Endothelial cell (in vitro differentiated cells): ENCODE results near the gene CTNND2. TPM values are rescaled to one million over a fixed set of nuclear protein-coding genes. Genes with fewer than 3 reads are reported as not detected.

Source experiments
- DNase-seq: peaks from one replicate; pipeline ENCODE4 v3.0.0; 2021; ENCODE audit warnings: low spot score
- H3K27ac Mint-ChIP-seq: one replicate; pipeline ENCODE4 v1.8.0; 2021; ENCODE audit warnings: mixed read lengths, inconsistent platforms; ENCODE audit not compliant: unreplicated experiment
- H3K27me3 Mint-ChIP-seq: one replicate; pipeline ENCODE4 v1.8.0; 2021; ENCODE audit warnings: mild to moderate bottlenecking, moderate library complexity, mixed read lengths, inconsistent platforms; ENCODE audit not compliant: unreplicated experiment
- H3K36me3 Mint-ChIP-seq: one replicate; pipeline ENCODE4 v1.8.0; 2021; ENCODE audit warnings: mild to moderate bottlenecking, low read depth, mixed read lengths, inconsistent platforms; ENCODE audit not compliant: unreplicated experiment
- H3K4me1 Mint-ChIP-seq: one replicate; pipeline ENCODE4 v1.8.0; 2021; ENCODE audit warnings: mild to moderate bottlenecking, mixed read lengths, inconsistent platforms; ENCODE audit not compliant: unreplicated experiment
- H3K4me3 Mint-ChIP-seq: one replicate; pipeline ENCODE4 v1.8.0; 2021; ENCODE audit warnings: mild to moderate bottlenecking, mixed read lengths, inconsistent platforms; ENCODE audit not compliant: unreplicated experiment
- H3K9me3 Mint-ChIP-seq: one replicate; pipeline ENCODE4 v1.8.0; 2021; ENCODE audit warnings: mixed read lengths, inconsistent platforms; ENCODE audit not compliant: unreplicated experiment
- total RNA-seq: library from RNA; stranded (reverse); fragmentation: NEBNext Ultra II Directional; extraction: Animal tissue kit (Norgen Biotek cat#: 25700); gene quantifications from one replicate; pipeline ENCODE4 v1.2.1, GENCODE V29; 2021; ENCODE audit not compliant: unreplicated experiment
- TF ChIP-seq, protein P1 (sequence below): fragments of 200-600 bp; sonication (generic); IDR thresholded peaks from one replicate; pipeline ENCODE4 v1.5.0; 2021; ENCODE audit warnings: antibody characterized with exemption; ENCODE audit not compliant: unreplicated experiment

Gene CTNND2
- total RNA-seq, 1 donor from 2014 or later, result 3.6 TPM

DNA sequence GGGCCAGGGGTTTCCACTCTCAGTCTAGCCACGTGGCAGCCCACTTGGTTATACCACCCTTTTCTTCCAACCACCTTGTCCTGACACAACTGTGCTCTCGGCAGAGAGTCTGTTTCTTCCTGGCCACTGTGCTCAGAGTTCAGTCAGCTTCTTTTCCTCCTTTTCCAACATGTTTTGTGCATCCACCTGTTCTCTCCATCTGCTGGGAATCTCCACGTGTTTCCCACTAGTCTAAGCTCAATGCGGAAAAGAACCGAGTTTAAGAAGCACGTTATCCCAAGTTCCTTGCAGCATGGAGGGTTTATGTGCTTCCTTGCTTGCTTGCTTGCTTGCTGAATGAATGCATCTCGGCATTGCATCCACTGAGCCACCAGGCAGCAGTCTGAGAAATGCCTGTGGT lies 599.6 kb downstream of the CTNND2 start:
- H3K9me3 Mint-ChIP-seq, result no peaks in the 10 kb centered on the region
- H3K36me3 Mint-ChIP-seq, result no peaks in the 10 kb centered on the region
- TF ChIP-seq, protein P1, sequence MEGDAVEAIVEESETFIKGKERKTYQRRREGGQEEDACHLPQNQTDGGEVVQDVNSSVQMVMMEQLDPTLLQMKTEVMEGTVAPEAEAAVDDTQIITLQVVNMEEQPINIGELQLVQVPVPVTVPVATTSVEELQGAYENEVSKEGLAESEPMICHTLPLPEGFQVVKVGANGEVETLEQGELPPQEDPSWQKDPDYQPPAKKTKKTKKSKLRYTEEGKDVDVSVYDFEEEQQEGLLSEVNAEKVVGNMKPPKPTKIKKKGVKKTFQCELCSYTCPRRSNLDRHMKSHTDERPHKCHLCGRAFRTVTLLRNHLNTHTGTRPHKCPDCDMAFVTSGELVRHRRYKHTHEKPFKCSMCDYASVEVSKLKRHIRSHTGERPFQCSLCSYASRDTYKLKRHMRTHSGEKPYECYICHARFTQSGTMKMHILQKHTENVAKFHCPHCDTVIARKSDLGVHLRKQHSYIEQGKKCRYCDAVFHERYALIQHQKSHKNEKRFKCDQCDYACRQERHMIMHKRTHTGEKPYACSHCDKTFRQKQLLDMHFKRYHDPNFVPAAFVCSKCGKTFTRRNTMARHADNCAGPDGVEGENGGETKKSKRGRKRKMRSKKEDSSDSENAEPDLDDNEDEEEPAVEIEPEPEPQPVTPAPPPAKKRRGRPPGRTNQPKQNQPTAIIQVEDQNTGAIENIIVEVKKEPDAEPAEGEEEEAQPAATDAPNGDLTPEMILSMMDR, result no peak
- no peaks in the 10 kb centered on the region for H3K4me1 Mint-ChIP-seq
- H3K4me3 Mint-ChIP-seq, result no peak overlapping the region
- H3K27me3 Mint-ChIP-seq, result no peaks in the 10 kb centered on the region
- no peak for DNase-seq
- H3K27ac Mint-ChIP-seq, result no peak overlapping the region

- no peaks in the 10 kb centered on the region for H3K4me1 Mint-ChIP-seq
- no peaks in the 10 kb centered on the region for H3K9me3 Mint-ChIP-seq
- DNase-seq, result no peak
- TF ChIP-seq, protein P1, result no peak
- no peaks in the 10 kb centered on the region for H3K36me3 Mint-ChIP-seq
- H3K4me3 Mint-ChIP-seq, result no peak overlapping the region
- H3K27me3 Mint-ChIP-seq, result no peaks in the 10 kb centered on the region
- no peak overlapping the region for H3K27ac Mint-ChIP-seq
Observed at GRCh38 chr5:11302663-11303062, 601.6 kb downstream of the CTNND2 start.

GRCh38 chr5:11301171-11301570 lies 603.1 kb downstream of the CTNND2 start:
- H3K36me3 Mint-ChIP-seq, result no peaks in the 10 kb centered on the region
- no peak overlapping the region for H3K4me3 Mint-ChIP-seq
- TF ChIP-seq, protein P1, result no peak
- DNase-seq, result no peak
- H3K27ac Mint-ChIP-seq, result no peak overlapping the region
- H3K9me3 Mint-ChIP-seq, result no peaks in the 10 kb centered on the region
- no peaks in the 10 kb centered on the region for H3K4me1 Mint-ChIP-seq
- H3K27me3 Mint-ChIP-seq, result no peaks in the 10 kb centered on the region

GRCh38 chr5:11300736-11301135 lies 603.5 kb downstream of the CTNND2 start:
- Mint-ChIP-seq H3K36me3 (no peaks in the 10 kb centered on the region), H3K27ac (no peak overlapping the region), H3K4me1 (no peaks in the 10 kb centered on the region), H3K9me3 (no peaks in the 10 kb centered on the region), H3K4me3 (no peak overlapping the region), H3K27me3 (no peaks in the 10 kb centered on the region)
- no peak for DNase-seq
- TF ChIP-seq, protein P1, result no peak

DNA sequence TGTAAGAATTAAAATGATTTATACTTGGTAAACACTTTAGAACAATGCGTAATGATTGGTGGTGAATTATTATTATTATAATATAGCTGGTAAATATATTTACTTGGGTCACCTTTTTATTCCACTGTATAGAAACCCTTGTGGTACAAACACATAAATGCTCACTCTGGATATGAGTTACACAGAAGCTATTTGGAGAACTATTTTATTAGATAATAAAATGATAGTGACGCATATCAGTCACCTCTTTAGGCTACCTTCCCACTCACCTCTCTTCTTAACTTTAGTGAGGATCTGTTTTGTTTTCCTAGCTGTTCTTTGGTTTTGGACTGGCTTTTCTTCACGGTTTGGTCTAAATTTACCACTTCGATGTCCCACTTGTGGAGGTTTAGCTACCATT lies 605.4 kb downstream of the CTNND2 start:
- TF ChIP-seq, protein P1, result no peak
- H3K4me1 Mint-ChIP-seq, result no peaks in the 10 kb centered on the region
- H3K27ac Mint-ChIP-seq, result no peak overlapping the region

More for the DNA sequence above, 605.4 kb downstream of the CTNND2 start:
- Mint-ChIP-seq H3K27me3 (no peaks in the 10 kb centered on the region), H3K36me3 (no peaks in the 10 kb centered on the region), H3K4me3 (no peak overlapping the region), H3K9me3 (no peaks in the 10 kb centered on the region)
- no peak for DNase-seq
